Activated CD4-positive, CD25-positive, alpha-beta regulatory T cell treated with anti-CD3 and anti-CD28 coated beads, Interleukin-2, amount 50 U/mL, for 24 hours (primary cell): ENCODE results near the gene POMT2.
"Not testable (repeated sequence)": the region's sequence is repeated elsewhere in the genome, so short reads cannot be mapped to it uniquely, and the experiment has no call there.

Source experiments
- ATAC-seq, 2 donors: fragments of 150-1000 bp; cut with Tn5 transposase; one replicate each; pipeline ENCODE4 v1.10.0; 2021; ENCODE audit warnings: mild to moderate bottlenecking in 1 of 2, moderate library complexity in 1 of 2

Gene POMT2, protein sequence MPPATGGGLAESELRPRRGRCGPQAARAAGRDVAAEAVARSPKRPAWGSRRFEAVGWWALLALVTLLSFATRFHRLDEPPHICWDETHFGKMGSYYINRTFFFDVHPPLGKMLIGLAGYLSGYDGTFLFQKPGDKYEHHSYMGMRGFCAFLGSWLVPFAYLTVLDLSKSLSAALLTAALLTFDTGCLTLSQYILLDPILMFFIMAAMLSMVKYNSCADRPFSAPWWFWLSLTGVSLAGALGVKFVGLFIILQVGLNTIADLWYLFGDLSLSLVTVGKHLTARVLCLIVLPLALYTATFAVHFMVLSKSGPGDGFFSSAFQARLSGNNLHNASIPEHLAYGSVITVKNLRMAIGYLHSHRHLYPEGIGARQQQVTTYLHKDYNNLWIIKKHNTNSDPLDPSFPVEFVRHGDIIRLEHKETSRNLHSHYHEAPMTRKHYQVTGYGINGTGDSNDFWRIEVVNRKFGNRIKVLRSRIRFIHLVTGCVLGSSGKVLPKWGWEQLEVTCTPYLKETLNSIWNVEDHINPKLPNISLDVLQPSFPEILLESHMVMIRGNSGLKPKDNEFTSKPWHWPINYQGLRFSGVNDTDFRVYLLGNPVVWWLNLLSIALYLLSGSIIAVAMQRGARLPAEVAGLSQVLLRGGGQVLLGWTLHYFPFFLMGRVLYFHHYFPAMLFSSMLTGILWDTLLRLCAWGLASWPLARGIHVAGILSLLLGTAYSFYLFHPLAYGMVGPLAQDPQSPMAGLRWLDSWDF

GRCh38 chr14:77320238-77320935 lies at the start of gene POMT2:
POMT2 (minus strand) TSS chr14:77320883; CDS start chr14:77320681, 202 bp downstream.
- ATAC-seq = peak; percentile 64 to 65

GRCh38 chr14:77369285-77369684 lies 48.6 kb upstream of the POMT2 start:
- ATAC-seq = no peak

DNA sequence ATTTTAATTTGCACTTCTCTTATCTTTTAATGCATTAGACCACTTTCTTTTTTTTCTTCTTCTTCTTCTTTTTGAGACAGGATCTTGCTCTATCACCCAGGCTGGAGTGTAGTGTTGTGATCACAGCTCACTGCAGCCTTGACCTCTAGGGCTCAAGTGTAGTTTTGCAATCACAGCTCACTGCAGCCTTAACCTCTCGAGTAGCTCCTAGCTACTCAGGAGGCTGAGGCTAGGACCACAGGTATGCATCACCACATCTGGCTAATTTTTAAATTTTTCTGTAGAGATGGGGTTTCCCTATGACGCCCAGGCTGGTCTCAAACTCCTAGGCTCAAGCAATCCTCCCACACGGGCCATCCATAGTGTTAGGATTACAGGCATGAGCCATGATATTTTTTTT lies 43.5 kb upstream of the POMT2 start:
- no peak for ATAC-seq

- no peak for ATAC-seq
Measured at GRCh38 chr14:77359626-77360025, 38.9 kb upstream of the POMT2 start.

DNA sequence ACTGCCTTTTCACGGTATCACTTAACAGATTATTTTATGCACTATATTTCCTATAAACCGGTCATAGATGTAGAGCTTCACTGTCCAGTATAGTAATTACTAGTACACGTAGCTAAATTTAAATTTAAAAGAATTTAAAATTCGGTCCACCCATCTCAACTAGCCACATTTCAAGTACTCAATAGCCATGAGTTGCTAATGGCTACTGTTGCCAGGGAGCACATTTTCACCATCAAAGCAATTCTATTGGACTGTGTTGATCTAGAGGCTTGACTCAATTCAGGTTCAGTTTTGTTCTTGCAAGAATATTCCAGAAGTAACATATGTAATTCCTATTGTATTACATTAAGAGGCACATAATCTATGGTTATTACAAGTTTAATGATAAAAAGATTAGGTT lies 36.2 kb upstream of the POMT2 start:
- no peak for ATAC-seq

- ATAC-seq = no peak
Measured at GRCh38 chr14:77355811-77356210, 35.1 kb upstream of the POMT2 start.

DNA sequence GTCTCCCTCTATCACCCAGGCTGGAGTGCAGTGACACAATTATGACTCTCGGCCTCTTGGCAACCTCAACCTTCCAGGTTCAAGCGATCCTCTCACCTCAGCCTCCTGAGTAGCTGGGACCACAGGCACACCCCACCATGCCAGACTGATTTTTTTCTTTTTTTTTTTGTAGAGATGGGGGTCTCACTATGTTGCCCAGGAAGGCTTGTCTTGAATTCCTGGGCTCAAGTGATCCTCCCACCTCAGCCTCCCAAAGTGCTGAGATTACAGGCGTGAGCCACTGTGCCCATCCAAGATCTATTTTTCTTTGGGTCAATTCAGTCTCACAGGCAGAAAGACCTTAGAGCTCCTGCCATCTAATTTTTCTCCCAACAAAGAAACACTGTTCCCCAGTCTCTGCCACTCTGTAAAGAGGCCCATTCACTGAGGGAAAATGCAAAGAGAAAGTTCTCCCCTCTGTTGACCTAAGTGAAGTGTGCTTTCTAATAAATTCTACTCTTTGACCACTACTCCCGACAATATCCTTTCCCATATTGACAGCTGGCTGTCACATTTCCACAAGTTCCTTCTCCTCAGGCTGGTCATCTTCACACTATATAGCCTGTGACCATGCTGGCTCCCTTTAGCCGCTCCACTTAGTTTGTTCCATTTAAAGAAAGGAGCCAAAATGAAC lies 32.9 kb upstream of the POMT2 start:
- no peak for ATAC-seq

DNA sequence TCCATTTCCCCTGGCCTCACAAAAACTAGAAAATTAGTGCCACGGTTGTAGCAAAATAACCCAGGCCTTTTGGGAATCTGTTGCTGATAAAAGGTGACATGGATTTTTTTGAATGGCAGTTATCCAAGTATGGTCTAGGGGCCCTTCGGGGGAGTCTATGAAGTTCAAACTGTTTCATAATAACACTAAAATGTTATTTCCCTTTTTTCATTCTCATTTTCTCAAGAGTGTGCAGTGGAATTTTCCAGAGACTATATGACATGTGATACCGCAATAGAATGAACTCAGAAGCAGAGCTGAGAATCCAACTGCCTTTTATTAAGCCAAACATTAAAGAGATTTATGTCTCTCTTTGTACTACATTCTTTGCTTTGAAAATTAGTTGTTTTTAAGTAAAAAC lies 27.1 kb upstream of the POMT2 start:
- ATAC-seq = no peak

DNA sequence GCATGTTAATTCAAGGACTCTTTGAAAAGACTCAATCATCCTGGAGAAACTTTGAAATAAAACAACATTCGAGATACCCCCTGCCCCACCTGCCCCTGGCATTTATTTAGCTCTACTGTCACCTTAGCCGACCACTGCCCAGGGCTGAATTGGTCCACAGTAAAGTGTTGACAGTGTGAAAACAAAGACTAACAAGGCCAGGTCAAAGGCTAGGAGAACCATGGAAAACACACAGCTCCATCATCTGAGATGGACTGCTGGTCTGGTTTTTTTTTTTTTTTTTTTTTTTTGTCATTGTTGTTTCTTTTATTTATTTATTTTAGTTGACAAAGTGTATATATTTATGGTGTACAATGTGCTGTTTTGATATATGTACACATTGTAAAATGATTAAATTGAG lies 25.8 kb upstream of the POMT2 start:
- ATAC-seq = no peak

DNA sequence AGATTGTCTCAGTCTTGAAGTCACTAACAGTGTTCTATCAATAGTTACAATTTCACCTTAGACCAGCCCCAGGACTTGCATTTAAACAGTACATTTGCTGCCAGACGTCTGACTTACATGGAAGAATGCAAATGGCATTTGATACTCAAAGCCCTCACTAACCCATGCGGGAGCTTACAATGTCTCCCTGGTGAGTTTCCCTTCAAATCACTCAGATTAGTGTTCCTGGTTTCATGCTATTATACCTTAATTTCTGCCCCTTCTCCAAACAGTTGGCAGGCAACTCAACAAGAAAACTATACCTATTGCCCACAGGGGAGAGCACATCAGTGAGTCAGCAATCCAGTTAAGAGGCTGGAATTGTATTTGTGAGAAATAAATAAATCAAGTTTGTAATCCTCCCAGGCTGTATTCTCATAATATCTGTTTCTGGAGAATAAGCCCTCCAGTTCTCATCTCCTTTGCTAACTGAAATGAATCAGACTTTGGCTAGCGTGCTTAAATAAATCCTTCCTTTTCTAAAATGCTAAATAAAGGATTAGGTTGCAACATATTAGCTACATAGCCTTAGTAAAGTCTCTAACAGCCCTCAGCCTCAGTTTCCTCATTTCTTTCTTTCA lies 23.8 kb upstream of the POMT2 start:
- no peak for ATAC-seq

DNA sequence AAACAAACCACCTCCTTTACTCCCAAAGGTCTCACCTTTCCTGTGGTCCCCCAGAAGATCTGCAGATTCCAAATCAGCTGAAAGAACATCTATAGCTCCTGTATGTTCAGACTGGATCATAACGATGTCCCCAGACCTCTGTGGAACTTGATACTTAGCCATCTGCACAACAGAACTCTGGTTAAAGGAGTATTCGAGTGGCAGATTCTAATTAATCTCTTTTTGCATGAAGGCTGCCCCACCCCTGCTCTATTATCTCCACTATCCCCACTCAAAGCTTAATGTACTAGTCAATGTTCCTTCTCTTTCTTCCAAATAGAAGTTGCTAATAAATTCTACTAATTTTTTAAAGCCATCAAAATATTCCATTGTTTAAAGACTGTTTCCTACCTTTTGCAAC lies 23.0 kb upstream of the POMT2 start:
- no peak for ATAC-seq

DNA sequence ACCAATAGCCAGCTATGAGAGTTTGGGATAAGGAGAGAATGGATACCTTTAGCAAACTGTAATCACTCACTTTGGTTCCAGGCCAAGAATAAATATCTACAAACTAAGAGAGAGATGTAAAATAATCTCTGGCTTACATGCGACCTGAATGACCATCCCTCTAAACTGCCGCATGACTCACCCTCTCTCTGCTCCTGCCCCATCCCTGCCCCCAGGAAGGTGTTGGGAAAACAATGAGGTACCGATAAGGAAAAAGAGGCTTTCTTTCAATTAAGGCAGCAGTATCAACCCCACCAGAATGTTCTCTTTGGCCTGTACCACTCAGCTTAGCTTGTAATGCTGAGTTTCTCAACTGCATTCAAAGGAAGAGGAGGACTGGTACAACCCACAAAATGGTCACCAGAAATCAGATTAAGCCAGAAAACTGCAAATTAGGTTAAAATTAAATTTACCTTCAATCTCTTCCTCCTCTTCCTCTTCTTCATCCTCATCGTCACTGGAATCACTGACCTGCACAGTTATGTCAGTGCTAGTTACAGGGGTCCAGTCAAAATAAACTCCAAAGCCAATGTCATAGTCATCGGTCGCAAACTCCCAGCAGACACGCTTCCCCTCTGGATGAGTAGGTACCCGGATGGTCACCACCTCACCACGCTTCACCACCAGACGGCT lies 22.2 kb upstream of the POMT2 start:
- ATAC-seq = no peak

DNA sequence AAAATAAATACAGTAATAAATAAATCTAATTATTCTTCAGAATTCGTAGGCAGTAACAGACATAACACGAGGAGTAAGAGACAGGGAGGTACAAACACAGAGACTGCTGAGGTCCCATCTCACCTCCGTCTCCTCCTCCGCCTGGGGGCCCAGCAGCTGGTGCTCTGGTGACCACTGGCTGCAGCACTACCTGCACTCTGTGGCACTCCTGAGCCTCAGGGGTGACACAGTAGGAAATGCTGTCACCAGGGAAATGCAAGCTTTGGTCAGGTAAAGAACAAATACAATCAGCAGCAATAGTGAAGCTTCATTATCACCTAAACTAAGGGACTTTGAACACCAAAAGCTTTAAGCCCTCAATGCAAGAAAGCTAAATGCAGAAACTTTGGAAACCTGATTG lies 19.7 kb upstream of the POMT2 start:
- ATAC-seq = no peak

- no peak for ATAC-seq
Measured at GRCh38 chr14:77339407-77339806, 18.7 kb upstream of the POMT2 start.

DNA sequence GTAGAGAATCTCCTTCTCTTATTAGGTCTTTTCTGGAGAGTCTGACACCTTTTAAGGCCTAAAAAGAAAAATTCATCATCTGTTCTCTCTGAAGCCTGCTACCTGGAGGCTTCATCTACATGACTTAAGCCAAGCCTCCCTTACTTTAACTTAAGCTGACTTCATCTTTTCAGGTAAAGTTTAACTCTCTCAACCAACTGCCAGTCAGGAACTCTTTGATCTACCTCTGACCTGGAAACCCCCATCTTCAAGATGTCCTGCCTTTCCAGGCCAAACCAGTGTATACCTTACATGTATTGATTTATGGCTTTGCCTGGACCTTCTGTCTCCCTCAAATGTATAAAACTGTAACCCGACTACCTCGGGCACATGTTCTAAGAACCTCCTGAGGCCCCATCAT lies 17.6 kb upstream of the POMT2 start:
- no peak for ATAC-seq

- no peak for ATAC-seq
Measured at GRCh38 chr14:77337880-77338279, 17.2 kb upstream of the POMT2 start.

GRCh38 chr14:77337255-77337654 lies 16.6 kb upstream of the POMT2 start:
- not testable (repeated sequence) for ATAC-seq

GRCh38 chr14:77335576-77335975 lies 14.9 kb upstream of the POMT2 start:
- ATAC-seq = no peak

DNA sequence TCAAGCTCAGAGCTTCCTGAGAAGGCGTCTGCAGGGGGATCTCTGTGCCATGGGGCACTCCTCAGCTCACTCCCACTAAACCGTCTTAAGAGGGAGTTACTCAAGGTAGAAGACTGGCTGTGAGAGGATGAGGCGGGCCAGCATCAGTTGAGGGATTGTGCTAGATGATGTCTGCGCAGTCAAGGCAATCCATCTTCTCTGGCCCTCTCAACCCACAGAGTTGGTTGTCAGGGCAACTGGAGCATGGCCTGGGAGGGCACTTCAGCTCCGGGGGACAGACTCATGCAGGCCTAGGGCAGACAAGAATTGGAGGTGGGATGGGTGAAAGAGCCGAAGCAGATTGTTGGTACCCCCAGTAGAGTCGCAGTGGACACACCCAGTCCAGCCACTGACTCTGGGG lies 9.2 kb upstream of the POMT2 start:
- no peak for ATAC-seq

DNA sequence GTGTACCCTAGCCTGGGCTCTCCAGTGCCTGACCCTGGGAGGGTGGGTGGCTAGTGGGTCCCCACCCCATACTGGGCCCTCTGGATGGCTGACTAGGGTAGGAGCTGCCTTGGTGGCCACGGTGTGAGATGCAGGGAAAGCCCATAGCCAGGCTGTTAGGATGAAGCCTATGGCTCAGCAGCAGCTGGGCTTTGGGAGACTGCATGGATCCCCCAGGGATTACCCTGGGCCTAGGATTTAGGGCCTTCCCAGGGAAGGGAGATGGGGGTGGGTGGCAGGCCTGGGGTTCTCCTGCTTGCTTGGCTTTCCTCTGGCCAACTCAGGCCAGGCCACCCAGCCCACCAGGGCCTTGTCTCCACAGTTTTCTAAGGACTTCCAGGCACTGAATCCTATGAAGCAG lies 6.4 kb upstream of the POMT2 start:
- no peak for ATAC-seq

DNA sequence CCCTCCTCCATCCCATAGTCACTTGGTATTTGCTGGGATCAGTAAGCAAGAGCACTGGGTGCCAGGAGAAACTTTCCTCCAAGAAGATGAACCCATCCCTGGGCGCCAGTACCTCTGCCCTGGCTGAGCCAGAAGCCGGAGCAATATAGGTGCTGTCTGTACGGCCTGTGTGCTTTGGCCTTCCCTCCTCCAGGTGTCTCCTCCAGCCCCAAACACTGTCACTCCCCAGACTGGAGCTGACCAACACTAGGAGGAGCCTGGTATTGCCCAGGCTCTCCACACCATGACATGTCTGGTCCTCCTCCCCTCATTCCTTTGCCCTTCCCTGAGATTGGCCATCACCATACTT lies 5.0 kb upstream of the POMT2 start:
- ATAC-seq = no peak
